ENCODE measurements around the gene CCDC137.
A peak's percentile ranks its signal among the peaks of the same experiment; 100 is the strongest.
"Not testable (repeated sequence)": the region's sequence is repeated elsewhere in the genome, so short reads cannot be mapped to it uniquely, and the experiment has no call there.

CCDC137 gene

DNA sequence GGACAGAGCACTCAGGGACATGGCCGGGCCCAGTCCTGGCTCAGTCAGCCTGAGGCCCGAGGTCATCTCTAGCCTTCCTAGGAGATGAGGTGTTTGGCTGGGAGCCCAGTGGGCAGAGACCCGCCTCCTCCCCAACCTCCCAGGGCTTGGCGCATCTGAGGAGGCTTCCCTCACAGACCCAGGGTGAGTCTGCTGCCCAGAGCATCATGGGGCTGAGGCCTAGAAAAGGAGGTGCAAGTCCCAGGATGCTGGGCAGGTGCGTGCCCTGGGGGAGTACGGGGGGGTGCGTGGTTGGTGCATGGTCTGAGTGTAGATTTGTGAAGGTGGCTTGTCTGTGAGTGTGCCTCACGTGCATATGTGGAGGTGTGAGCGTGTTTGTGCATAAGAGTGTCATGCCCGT lies 14.8 kb upstream of the CCDC137 start:
- no peak for DNase-seq

DNA sequence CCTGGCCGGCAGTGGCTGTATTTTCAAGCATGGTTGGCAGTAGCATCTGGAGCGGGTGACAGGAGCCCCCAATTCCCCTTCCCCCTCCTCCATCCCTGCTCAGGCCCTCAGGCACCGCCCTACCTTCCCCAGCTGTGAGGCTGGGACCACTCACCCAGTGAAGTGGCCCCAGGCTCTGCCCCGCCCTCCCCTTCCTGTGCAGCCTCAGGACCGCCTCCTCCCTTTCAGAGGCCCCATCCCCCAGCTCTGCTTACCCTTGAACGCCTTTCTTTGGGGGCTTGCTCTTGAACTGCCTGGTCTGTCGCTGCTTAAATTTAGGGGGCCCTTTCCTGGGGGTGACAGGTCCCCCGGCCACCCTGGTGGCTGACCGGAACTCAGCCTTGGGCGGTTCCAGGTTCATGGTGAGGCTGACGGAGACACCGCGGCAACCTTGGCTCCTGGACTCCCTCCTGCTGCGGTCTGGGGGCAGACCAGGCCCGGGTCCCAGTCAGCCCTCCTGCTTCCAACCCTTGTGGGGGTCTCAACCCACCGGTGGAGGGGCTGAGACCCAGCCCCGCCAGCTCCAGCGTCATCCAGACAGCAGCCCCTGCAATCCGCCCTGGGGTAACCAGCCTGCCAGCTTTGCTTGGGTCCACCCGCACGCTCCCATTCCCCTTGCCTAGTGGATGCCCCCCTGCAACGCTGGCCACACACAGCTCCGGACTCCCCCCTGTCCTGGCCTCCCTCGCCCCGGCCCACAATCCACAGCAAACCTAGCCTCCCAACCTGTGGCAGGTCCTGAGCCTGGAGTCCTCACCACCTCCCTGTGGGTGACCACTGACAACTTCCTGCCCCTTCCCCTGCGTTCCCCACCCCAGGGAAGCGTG lies 13.4 kb upstream of the CCDC137 start:
- no peak for DNase-seq

DNA sequence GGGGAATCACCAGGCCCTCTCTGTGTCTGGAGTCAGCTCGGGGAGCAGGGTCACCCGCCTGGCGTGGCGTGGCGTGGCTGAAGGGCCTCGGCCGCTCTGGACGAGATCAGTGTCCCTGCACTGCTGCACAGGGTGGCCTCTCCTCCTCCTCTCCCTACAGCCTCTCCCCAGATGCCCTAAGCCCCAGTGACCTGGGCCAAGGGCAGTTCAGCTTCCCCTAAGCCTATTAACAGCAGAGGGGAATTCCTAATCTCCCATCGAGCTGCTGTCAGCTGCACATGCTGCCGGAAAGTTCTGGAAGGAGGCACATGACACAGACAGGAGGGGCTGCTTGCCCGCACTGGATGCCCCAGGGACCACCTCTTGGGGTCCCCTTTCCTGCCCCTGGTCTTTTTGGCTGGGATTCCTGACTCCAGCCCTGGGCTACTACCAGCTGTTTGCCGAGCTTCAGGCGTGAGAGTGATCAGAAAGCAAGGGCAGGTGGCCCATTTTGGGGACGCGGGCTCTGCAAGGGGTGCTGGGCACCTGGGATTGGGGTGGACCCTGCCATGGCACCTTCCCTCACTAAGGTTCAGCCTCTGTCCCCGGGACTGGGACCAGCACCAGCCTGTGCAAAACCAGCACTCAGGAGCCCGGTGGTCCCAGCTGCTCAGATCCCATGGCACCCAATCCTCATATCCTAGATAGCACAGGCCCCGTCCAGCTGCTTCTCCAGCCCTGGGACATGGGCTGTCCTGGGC lies 11.0 kb upstream of the CCDC137 start:
- no peak for DNase-seq

DNA sequence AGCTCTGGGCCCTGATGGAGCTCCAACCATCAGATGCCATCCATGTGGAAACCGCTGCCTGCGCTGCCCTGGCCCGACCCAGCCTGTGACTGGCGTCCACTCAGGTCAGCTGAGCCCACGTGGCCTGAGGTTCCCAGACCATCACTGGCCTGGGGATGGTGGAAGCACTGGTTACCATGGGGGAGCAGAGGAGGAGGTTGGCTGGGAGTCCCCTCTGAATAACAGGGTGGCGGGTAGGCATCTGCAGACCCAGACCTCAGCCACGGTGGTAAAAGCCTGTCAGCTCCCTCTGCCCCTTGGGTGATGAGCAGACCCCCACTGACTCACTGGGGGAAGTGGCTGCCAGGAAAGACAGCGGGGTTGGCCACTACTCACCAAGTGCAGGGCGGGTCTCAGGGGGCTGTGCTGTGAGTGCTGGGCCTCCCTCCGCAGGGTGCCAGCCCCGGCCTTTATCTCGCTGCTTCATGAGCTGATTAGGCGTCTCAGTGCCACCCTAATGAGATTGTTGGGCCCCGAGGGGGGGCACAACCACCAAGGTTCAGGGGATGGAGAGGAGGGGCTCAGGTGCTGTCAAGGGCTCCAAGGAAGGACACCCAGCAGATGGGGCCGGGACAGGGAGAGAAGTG lies 10.3 kb upstream of the CCDC137 start, which contains the start of gene PDE6G:
TSS of gene PDE6G (minus strand) at position 425 of the 626 bp plus-strand sequence. CDS start 3,237 bp downstream, outside the sequence.
- peak; percentile 21 for DNase-seq

DNA sequence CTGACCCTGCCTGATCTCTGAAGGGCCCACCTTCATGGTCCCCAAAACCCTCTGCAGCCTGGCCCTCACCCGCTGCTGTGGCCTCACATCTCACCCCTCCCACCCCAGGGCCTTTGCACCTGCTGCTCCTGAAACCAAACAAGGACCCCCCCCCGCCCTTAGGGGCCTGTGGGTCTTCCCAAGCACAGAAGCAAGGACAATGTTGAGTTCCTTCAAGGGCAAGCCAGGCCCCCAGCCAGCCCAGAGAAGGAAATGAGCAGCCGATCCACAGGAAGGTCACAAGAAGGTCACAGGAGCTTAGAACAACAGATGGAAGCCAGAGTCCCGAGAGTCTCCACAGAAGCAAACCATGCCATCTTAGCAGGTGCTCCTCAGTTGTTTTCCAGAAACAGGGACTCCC lies 9.7 kb upstream of the CCDC137 start:
- DNase-seq, result no peak

DNA sequence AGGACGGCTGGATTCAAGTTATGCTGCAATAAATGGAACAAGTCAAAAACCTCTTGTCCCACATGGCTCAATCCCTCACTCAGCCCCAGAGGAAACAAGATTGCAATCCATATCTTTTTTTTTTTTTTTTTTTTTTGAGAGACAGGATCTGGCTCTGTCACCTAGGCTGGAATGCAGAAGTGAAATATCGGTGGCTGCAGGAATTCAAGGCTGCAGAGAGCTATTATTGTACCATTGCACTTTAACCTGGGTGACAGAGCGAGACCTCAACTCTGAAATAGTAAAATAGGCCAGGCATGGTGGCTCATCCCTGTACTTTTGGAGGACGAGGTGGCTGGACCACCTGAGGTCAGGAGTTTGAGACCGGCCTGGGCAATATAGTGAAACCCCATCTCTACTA lies 7.5 kb upstream of the CCDC137 start:
- DNase-seq, result no peak

DNA sequence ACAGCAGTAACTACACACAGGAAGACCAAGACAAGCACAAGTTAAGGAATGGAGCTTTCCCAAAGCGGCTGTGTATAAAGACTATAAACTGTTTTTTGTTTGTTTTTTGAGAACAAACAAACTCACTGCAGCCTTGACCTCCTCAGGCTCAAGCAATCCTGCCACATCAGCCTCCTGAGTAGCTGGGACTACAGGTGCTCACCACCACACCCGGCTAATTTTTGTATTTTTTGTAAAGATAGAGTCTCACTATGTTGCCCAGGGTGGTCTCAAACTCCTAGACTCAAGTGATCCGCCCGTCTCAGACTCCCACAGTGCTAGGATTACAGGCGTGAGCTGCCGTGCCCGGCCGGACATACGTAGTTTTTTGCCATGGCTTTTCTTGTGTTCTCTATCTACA lies 6.1 kb upstream of the CCDC137 start:
- no peak for DNase-seq

DNA sequence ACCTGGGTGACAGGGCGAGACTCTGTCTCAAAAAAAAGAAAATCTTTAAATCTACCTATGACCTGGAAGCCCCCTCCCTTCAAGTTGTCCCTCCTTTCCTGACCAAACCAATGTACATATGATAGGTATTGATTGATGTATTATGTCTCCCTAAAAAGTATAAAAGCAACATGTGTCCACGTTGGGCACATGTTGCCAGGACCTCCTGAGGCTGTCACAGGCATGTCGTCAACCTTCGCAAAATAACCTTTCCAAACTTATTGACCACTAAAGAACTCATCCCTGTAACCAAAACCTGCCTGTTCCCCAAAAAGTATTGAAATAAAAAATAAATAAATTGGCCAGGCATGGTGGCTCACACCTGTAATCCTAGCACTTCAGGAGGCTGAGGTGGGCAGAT lies 4.5 kb upstream of the CCDC137 start:
- DNase-seq, result no peak

DNA sequence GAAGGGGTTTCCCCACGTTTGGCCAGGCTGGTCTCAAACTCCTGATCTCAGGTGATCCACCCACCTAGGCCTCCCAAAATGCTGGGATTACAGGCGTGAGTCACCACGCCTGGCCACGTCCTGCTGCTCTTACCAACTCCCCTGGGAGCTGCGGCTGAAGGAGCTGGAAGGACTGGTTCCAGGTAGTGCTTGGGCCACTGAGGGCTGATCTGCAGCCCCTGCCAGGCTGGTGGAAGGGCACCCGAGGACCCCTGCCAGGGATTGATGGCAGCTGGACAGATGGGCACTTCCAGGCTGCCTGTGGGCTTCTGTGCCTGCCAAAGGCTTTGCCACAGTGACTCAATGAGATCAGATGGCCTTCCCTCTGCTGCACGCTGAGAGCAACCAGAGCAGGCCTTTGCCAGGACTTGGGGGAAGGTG lies 2.5 kb upstream of the CCDC137 start:
- DNase-seq, result no peak

DNA sequence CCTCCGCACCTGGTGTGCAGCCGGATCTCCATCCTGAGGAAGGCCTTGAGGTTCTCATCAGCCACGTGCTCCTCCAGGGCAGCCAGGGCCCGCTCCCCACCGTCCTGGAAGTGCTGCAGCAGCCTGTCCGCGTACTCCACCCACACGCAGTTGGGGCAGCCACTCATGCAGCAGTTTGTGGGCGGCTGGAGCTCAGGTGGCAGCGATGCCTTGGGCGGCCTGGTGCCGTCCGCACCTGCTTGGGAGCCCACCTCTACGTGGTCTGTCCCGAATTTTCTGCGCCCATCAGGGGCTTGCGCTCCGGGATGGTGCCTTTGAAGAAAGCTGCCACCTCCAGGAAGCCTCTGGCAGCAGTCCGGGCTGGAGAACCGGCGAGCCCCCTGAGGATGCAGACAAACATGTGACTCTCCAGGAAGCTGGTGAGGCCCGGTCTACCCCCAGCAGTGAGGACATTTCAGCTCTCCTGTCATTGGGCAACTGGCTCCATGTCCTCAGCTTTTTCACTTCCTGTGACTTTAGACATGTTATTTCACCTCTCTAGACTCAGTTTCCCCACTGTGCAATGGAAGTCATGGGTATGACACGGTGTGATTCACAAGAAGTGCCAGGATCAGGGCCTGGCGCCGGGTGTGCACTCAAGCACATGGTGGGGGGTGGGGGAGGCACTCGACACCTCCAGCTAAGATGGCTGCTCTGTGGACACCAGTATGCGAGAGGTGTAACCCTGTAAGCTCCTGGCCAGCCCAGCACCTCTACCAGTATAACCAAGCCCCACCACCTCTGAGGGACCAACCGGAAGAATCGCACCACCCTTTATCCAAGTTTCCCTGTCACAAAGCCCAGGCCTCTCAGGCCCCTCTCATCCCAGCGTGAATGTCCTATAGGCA lies 1.1 kb upstream of the CCDC137 start:
- no peak for DNase-seq

DNA sequence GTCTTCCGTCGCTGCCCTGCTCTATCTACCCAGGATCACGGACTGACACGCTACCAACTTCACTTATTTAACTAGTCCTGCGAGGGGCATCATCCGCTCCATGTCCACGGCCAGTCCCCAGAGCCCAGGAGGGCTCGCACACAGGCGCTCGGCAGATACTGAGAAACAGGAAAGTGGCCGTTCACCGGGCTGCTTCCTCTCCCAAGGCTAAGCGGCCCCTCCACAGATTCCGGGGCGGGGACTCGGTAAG lies 520 bp upstream of the CCDC137 start:
- DNase-seq, result no peak

DNA sequence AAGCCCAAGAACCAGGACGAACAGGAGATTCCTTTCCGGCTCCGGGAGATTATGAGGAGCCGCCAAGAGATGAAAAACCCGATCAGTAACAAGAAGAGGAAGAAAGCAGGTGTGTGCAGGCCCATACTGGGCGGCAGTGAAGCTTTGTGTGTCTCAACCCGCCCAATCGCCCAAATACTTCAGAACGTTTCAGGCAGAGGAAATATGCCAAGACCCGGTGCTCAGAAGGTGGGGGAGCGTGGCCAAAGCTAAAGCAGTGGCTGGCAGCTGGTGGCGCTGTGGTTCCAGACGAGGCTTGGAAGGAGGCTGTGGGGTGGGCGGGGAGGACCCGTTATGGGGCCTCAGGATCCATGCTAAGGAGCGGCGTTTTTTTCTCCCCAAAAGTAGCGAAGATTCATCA lies 1.2 kb downstream of the CCDC137 start:
- DNase-seq, result no peak

DNA sequence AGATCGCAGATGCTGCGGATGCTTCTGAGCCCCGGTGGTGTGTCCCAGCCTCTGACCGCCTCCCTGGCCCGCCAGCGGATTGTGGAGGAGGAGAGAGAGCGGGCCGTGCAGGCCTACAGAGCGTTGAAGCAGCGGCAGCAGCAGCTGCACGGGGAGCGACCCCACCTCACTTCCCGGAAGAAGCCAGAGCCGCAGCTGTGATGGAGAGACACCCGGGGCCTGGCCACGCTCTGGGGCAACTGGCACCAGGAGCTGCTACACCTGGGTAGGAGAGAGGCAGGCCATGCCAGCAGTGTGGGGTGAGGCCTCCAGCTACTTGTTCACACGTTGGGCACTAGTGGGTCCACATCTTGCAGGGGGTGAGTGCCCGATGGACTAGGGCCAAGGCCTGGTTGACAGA lies 6.0 kb downstream of the CCDC137 start:
- DNase-seq, result no peak

DNA sequence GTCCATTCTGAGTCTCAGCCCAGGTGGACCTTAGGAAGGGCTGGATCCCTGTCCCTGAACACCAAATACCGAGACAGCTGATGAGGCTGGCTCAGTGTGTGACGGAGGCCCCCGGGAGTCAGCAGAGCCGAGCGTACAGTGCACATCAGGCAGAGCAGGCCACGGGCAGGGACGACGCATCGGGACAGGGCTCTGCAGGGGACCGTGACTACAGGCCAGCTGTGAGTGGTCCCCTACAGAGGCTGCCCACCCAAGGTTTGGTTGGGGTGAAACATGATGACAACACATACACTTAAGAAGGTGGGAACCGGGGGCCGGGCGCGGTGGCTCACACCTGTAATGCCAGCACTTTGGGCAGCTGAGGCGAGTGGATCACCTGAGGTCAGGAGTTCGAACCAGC lies 6.4 kb downstream of the CCDC137 start:
- no peak for DNase-seq

DNA sequence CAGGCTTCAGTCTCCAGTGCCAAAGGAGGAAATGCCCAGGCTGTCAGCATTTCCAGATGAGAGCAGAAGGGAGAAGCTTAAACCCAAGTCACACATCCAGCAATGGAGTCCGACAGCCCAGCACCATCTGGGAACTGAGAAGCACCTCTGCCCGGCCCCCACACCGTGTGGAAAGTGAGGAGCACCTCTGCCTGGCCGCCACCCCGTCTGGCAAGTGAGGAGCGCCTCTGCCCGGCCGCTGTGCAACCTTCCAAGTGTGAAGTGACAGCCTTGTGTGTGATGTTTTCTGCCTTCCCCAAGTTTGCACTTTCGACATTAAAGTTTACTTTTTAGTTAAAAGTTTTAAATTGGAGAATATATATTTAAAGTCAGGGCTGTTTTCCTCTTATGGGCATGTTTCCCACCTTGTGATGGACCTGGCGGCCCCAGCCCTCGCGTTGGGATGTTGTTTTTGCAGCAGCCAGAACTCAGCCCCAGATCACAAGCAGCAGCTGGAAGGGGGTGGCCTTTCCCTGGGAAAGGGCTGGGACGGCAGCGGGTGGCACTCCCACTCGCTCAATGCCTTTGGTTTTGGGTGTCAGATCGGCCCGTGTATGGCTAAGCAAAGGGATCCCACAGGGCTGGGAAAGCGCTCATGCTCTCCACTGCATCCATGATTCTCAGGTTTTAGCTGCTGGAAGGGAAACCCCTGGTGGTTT lies 7.2 kb downstream of the CCDC137 start:
- DNase-seq, result no peak

DNA sequence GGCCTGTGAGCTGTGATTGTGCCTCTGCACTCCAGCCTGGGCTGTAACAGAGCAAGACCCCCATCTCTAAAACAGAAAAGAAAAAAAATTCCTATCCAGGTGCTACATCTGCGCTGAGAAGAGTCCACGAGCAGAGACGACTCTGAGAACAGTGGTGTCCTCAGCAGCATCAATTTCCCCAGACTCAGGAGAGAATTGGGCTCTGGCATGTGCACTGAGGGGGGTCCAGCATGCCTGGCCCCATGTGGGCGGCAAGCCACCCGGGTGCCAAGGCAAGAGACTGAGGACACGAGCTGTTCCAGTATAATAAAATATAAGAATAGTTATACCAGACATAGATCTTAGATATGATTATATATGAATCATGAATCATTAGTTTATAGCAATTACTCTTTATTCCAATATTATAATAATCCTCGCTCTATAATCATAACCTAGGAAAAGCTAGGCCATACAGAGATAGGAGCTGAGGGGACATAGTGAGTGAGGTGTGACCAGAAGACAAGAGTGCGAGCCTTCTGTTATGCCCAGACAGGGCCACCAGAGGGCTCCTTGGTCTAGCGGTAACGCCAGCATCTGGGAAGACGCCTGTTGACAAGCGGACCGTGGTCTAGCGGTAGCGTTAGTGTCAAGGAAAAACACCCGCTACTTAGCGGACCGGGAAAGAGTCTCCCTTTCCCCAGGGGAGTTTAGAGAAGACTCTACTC lies 9.1 kb downstream of the CCDC137 start:
- DNase-seq, result not testable (repeated sequence)

DNA sequence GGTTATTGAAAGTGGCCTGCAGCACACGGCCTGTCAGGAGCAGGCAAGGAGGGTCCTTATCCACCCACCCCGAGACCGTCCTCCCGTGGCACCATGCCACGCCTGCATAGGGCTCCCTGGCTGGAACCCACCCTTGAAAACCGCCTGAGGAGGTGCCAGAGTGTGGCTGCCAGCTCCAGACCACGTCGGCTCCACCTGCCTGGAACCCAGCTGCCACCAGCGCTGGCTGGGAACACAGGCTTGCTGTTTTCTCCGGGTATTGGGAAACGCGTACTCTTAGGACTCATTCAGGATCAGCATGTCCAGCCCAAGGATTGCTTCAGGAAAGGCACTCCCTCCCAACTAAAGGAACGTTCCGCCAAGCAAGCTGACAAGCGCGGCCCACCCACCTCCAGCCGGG lies 10.4 kb downstream of the CCDC137 start:
- DNase-seq, result no peak

DNA sequence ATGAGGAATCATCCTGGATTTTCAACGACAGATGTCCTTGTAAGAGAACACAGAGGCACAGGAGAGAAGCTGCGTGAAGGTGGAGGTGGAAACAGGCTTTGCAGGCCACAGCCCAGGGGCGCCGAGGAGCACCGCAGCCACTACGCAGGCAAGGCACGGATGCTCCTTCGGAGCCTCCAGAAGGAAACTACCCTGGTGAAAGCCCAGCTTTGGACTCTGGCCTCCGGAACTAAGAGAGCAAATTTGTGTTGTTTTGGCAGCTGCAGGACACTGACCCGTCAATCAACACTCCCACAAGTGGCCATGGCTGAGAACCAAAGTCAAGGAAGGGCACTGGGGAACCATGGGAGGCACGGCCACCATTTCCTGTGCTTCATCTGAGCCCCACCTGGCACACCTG lies 13.6 kb downstream of the CCDC137 start:
- no peak for DNase-seq

DNA sequence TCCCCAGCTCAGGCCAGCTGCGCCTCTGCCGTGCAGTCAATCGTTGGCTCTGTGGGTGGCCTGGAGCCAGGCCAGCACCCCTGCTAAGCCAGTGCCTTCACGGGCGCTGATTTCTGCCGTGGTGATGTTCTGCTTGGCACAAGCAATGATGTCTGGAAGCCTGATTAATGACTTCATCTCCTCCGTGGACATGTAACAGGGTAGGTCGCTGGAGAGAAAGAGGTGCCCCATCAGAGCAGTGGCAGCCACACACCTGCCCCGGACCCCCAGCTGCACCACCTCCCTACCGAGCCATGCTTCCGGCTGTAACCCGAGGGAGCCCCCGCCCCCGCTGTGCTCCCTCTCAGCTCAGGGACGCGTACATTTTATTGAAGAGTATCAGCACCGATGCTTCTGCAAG lies 15.1 kb downstream of the CCDC137 start:
- no peak for DNase-seq

DNA sequence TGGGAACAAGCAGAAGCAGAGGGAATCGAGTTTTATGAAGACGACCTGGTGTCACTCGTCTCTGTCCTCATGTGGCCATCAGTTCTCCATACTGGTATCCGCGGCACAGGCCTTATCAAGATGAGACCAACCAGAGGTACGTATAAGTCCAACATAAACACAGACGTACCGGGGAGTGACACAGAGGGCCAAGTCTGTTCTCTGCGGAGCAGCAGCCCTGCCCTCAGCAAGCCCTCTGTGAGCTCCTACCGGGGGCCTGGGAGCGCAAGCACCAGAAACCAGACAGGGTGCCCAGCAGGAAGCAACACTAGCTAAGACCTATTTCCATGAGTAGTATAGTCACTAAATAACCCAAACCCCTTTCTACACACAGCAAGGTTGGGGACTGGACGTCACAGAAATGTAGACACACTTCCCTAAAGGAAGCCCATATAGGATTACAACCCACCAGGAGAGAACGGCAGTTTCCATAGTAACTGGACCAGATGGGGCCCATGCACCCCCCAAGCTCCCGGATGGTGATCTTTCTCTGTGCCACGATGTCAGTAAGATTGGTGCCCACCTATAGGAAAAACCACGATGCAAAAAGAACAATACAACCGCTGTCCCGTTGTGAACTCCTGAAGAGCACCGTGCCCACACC lies 16.1 kb downstream of the CCDC137 start:
- no peak for DNase-seq

DNA sequence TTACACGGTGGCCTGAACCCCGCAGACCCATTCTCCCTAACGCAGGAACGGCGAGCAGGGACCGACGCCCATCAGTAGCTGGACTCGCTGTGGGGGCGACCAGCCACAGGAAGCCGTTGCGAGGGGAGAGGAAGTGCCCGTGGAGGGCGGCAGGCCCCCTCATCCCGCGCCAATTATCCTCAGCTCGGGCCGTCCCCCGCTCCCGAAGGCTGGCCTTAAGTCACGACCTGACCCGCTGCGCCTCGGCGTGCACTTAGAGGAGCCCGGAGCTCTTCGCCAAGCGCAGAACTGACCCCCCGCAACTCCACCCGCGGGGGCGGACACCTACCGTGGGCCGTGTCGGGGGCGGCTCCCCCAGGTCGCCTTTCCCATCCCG lies 16.7 kb downstream of the CCDC137 start:
- DNase-seq, result no peak
